ENCODE results near the gene TLE7. TPM values are rescaled to one million over a fixed set of nuclear protein-coding genes. Genes with fewer than 3 reads are reported as not detected.

The TLE7 gene
- total and polyA plus RNA-seq, 2 of the 4 experiments (the other 2 are of a cell fraction): not detected

GRCh38 chr16:71449020-71449419 is 7.2 kb upstream of the TLE7 start:
- BruUV-seq (replicated peaks): no TSS peak
- intact Hi-C loops (cut with micrococcal nuclease): no loop called here
- no CpG with 5 or more reads among the region's 3 CpGs for WGBS, 2 experiments (ENCODE audit: extremely low coverage in 2 of 2, insufficient read length in 1 of 2)

More at GRCh38 chr16:71449020-71449419, 7.2 kb upstream of the TLE7 start:
- peaks cover 0 to 9% of the 10 kb centered on the region in 2 experiments; a peak in 1 of 4 replicates for H3K79me1 ChIP-seq (ENCODE audit: low read depth in 1 of 2, low read length in 2 of 2)
- peaks cover 49% of the 10 kb centered on the region for H3K36me3 ChIP-seq (ENCODE audit: control insufficient read depth, insufficient read depth, low read length)
- TF ChIP-seq SMC3 (IDR thresholded peaks at IDR 0.05; ENCODE audit: low read depth, low read length) (no peak), FOS (IDR thresholded peaks at IDR 0.05; ENCODE audit: low read depth, low read length) (no peak), RAD21 (IDR thresholded peaks at IDR 0.05; ENCODE audit: low read length) (no peak), BHLHE40 (IDR thresholded peaks at IDR 0.05; ENCODE audit: low read depth, low read length) (no peak), CEBPB (IDR thresholded peaks at IDR 0.05; ENCODE audit: low read depth, low read length) (no peak), CHD1 (IDR thresholded peaks at IDR 0.05; ENCODE audit: low read depth, low read length) (no peak), POLR2A (IDR thresholded peaks at IDR 0.05; ENCODE audit: low read depth, low read length) (no peak), MXI1 (IDR thresholded peaks at IDR 0.05; ENCODE audit: borderline replicate concordance, low read depth, low read length) (no peak), NFE2L2 (IDR thresholded peaks at IDR 0.05; ENCODE audit: low read depth, low read length) (no peak), MAFK (IDR thresholded peaks at IDR 0.05; ENCODE audit: low read depth, low read length) (no peak), MAZ (IDR thresholded peaks at IDR 0.05; ENCODE audit: borderline replicate concordance, low read depth, low read length) (no peak), RFX5 (IDR thresholded peaks at IDR 0.05; ENCODE audit: low read depth, low read length) (no peak)
- no peaks in the 10 kb centered on the region for H4K20me1 ChIP-seq (ENCODE audit: insufficient read depth, low read length)
- H3K4me3 ChIP-seq (ENCODE audit: insufficient read depth, low read depth, low read length): no peak overlapping the region
- H4K5ac ChIP-seq (ENCODE audit: low read depth, low read length): no peak overlapping the region
- H2BK5ac ChIP-seq (ENCODE audit: low read depth, low read length, poor library complexity, severe bottlenecking): no peak overlapping the region
- no peak overlapping the region for H3K4me2 ChIP-seq (ENCODE audit: low read depth, low read length)
- no peak overlapping the region for H2BK20ac ChIP-seq (ENCODE audit: low read depth, low read length)
- H4K91ac ChIP-seq (ENCODE audit: insufficient read depth, low read depth, low read length): no peak overlapping the region
- no peak overlapping the region for H3K56ac ChIP-seq (ENCODE audit: extremely low read depth, insufficient read depth, low read length)
- no peak overlapping the region for H2BK15ac ChIP-seq (ENCODE audit: low read depth, low read length)
- H3K18ac ChIP-seq (ENCODE audit: low read depth, low read length): no peak overlapping the region
- no peak overlapping the region for H3K14ac ChIP-seq (replicated peaks; ENCODE audit: low read depth, low read length)
- ATAC-seq (ENCODE audit: low read depth) (no peak), DNase-seq (no peak)
- in situ Hi-C loops (cut with MboI; ENCODE audit: low sequenced_read_pairs) (no loop called here), dilution Hi-C loops (cut with HindIII; ENCODE audit: low sequenced_read_pairs, unreplicated experiment) (no loop called here)
- H2AFZ ChIP-seq (replicated peaks; ENCODE audit: low read length, poor library complexity): no peak overlapping the region
- H3K9me3 ChIP-seq (ENCODE audit: control insufficient read depth, insufficient read depth, low read length): peaks cover 78% of the 10 kb centered on the region
- H3K4ac ChIP-seq (ENCODE audit: low read depth, low read length): no peak overlapping the region
- no peaks in the 10 kb centered on the region for H3K27me3 ChIP-seq (ENCODE audit: control insufficient read depth, insufficient read depth, low read length)
- H3K23ac ChIP-seq (ENCODE audit: low read depth, low read length): no peak overlapping the region
- H2AK9ac ChIP-seq (replicated peaks; ENCODE audit: low read depth, low read length, poor library complexity): no peak overlapping the region
- no peaks in the 10 kb centered on the region for H3K9me1 ChIP-seq (ENCODE audit: insufficient read depth, low read length)
- no peak overlapping the region for H3K27ac ChIP-seq (ENCODE audit: insufficient read depth, low read length)
- no peak overlapping the region for H2AK5ac ChIP-seq (ENCODE audit: low read depth, low read length)
- H3K9ac ChIP-seq (ENCODE audit: low read depth, low read length): no peak overlapping the region
- no peaks in the 10 kb centered on the region for H3K4me1 ChIP-seq (ENCODE audit: control insufficient read depth, insufficient read depth, low read length)
- no peak overlapping the region for H2BK120ac ChIP-seq (ENCODE audit: low read depth, low read length)
- POLR2A ChIA-PET (ENCODE audit: unreplicated experiment): no interaction called here
- no peak overlapping the region for H4K8ac ChIP-seq (ENCODE audit: low read depth in 2 of 2, low read length in 2 of 2)
- CTCF ChIA-PET: no interaction called here
